K562 (cell line): ENCODE data around the gene ENO2. TPM values are rescaled to one million over a fixed set of nuclear protein-coding genes. Genes with fewer than 3 reads are reported as not detected.

Source experiments
- AFF4 ChIP-seq: sonication (generic); formaldehyde crosslinking; IDR thresholded peaks from 2 replicates; pipeline ENCODE4 v1.8.0; 2023; ENCODE audit warnings: mild to moderate bottlenecking, missing genetic modification reagents
- CBFA2T2 ChIP-seq: fragments of 450-650 bp; conservative IDR thresholded peaks from 2 replicates; pipeline ENCODE4 v1.6.1; 2017; ENCODE audit warnings: mild to moderate bottlenecking
- CHD7 ChIP-seq: fragments of 200-600 bp; sonication (generic); IDR thresholded peaks from one replicate; pipeline ENCODE4 v1.6.1; 2012; ENCODE audit warnings: mild to moderate bottlenecking, low read depth, low read length, inconsistent platforms
- ZNF77 ChIP-seq: fragments of 250-450 bp; sonication (Bioruptor Pico); IDR thresholded peaks from 2 replicates; pipeline ENCODE4 v1.5.0; 2020
- polyA plus RNA-seq, 8 experiments: library from polyadenylated mRNA; depleted of rRNA in 4 of 8; stranded (reverse) in 5 of 8; unstranded in 3 of 8; fragments of >200 nt; fragmentation: Nextera tagmentation in 2 of 8; fragmentation: Illumina TruSeq in 1 of 8; extraction: Ambion mirVana in 2 of 8; extraction: Trizol in 1 of 8; gene quantifications; 2 replicates each; pipeline versions ENCODE4 v1.2.1 to v1.2.3, GENCODE V29; 2011 to 2014; ENCODE audit warnings: inconsistent platforms in 1 of 8, missing spikeins in 1 of 8
- total RNA-seq, 7 experiments: library from RNA; depleted of rRNA in 6 of 7; stranded (reverse); fragments of >200 nt in 6 of 7; fragmentation: Illumina TruSeq in 2 of 7; extraction: Trizol in 2 of 7; gene quantifications; 2 replicates each; pipeline versions ENCODE4 v1.2.1 to v1.2.3, GENCODE V29; 2011 to 2021; ENCODE audit warnings: low replicate concordance in 1 of 7

ENO2 gene
- total and polyA plus RNA-seq, 9 of the 15 experiments (the other 6 are each of a cell fraction or from before 2014, with no cell fraction given), result 10.9 to 43.3 (median 21.0) TPM

GRCh38 chr12:6871052-6871957 is 43.1 kb upstream of the ENO2 start (continued):
- TF ChIP-seq CHD7 (no peak), ZNF77 (peak; percentile 60; the same call in 1 of the 2 replicates), CBFA2T2 (no peak), AFF4 (no peak)
